Stimulated activated naive CD8-positive, alpha-beta T cell treated with anti-CD3 and anti-CD28 coated beads, Interleukin-15, amount 100 ng/mL, for 72 hours (primary cell): ENCODE measurements around the gene KLHL29.

ENCODE experiments used
- ATAC-seq: fragments of 150-1000 bp; cut with Tn5 transposase; 2 replicates; pipeline ENCODE4 v1.10.0; 2021; ENCODE audit warnings: mild to moderate bottlenecking, moderate library complexity
- DNase-seq, 2 donors: peaks; one replicate each; pipeline ENCODE4 v3.0.0; 2021 to 2022
- H3K27ac Mint-ChIP-seq, 2 donors: one replicate each; pipeline ENCODE4 v1.8.0; 2022; ENCODE audit warnings: mild to moderate bottlenecking in 2 of 2, mixed read lengths in 2 of 2, moderate library complexity in 2 of 2
- H3K27me3 Mint-ChIP-seq: one replicate; pipeline ENCODE4 v1.8.0; 2022; ENCODE audit warnings: mixed read lengths
- H3K4me1 Mint-ChIP-seq: one replicate; pipeline ENCODE4 v1.8.0; 2022; ENCODE audit warnings: mild to moderate bottlenecking, mixed read lengths
- H3K4me3 Mint-ChIP-seq, 2 donors: one replicate each; pipeline ENCODE4 v1.8.0; 2022; ENCODE audit warnings: mild to moderate bottlenecking in 2 of 2, mixed read lengths in 2 of 2, moderate library complexity in 1 of 2
- H3K9me3 Mint-ChIP-seq, 2 donors: one replicate each; pipeline ENCODE4 v1.8.0; 2022; ENCODE audit warnings: mixed read lengths in 2 of 2

The KLHL29 gene

GRCh38 chr2:23359631-23360567 lies 25.1 kb upstream of the KLHL29 start:
- Mint-ChIP-seq H3K4me3 (no peak overlapping the region), H3K27ac (peak overlapping the region in 1 of 2 donors; percentile 19), H3K4me1 (no peaks in the 10 kb centered on the region), H3K27me3 (peaks cover 58% of the 10 kb centered on the region), H3K9me3 (no peaks in the 10 kb centered on the region)
- no peak for ATAC-seq
- DNase-seq = no peak

GRCh38 chr2:23360571-23361125 lies 24.3 kb upstream of the KLHL29 start:
- DNase-seq = no peak
- no peak for ATAC-seq
- no peak overlapping the region for H3K4me3 Mint-ChIP-seq
- H3K4me1 Mint-ChIP-seq = no peaks in the 10 kb centered on the region
- H3K27ac Mint-ChIP-seq = no peak overlapping the region
- no peaks in the 10 kb centered on the region for H3K9me3 Mint-ChIP-seq
- peaks cover 61% of the 10 kb centered on the region for H3K27me3 Mint-ChIP-seq

GRCh38 chr2:23361152-23361551 lies 23.8 kb upstream of the KLHL29 start:
- Mint-ChIP-seq H3K4me1 (no peaks in the 10 kb centered on the region), H3K4me3 (no peak overlapping the region), H3K9me3 (no peaks in the 10 kb centered on the region), H3K27me3 (peaks cover 62% of the 10 kb centered on the region), H3K27ac (no peak overlapping the region)
- no peak for ATAC-seq
- DNase-seq = no peak

- peaks cover 54% of the 10 kb centered on the region for H3K27me3 Mint-ChIP-seq
- H3K9me3 Mint-ChIP-seq = no peaks in the 10 kb centered on the region
- H3K4me1 Mint-ChIP-seq = no peaks in the 10 kb centered on the region
- H3K27ac Mint-ChIP-seq = no peak overlapping the region
- DNase-seq = no peak
- no peak for ATAC-seq
- no peak overlapping the region for H3K4me3 Mint-ChIP-seq
Observed at GRCh38 chr2:23363268-23363667, 21.7 kb upstream of the KLHL29 start.

- peaks cover 54% of the 10 kb centered on the region for H3K27me3 Mint-ChIP-seq
- no peak for ATAC-seq
Observed at GRCh38 chr2:23363831-23364230, 21.1 kb upstream of the KLHL29 start.

GRCh38 chr2:23366720-23367119 lies 18.3 kb upstream of the KLHL29 start:
- Mint-ChIP-seq H3K4me3 (no peak overlapping the region), H3K27me3 (peaks cover 35% of the 10 kb centered on the region), H3K27ac (no peak overlapping the region), H3K9me3 (no peaks in the 10 kb centered on the region), H3K4me1 (no peaks in the 10 kb centered on the region)
- no peak for ATAC-seq
- DNase-seq = no peak

More at GRCh38 chr2:23363831-23364230, 21.1 kb upstream of the KLHL29 start:
- no peak overlapping the region for H3K4me3 Mint-ChIP-seq
- DNase-seq = no peak
- H3K9me3 Mint-ChIP-seq = no peaks in the 10 kb centered on the region
- H3K4me1 Mint-ChIP-seq = no peaks in the 10 kb centered on the region
- H3K27ac Mint-ChIP-seq = no peak overlapping the region

GRCh38 chr2:23367760-23368159 lies 17.2 kb upstream of the KLHL29 start:
- no peaks in the 10 kb centered on the region for H3K9me3 Mint-ChIP-seq
- H3K4me3 Mint-ChIP-seq = no peak overlapping the region
- H3K27ac Mint-ChIP-seq = no peak overlapping the region
- H3K27me3 Mint-ChIP-seq = peaks cover 27% of the 10 kb centered on the region
- ATAC-seq (no peak), DNase-seq (no peak)
- H3K4me1 Mint-ChIP-seq = no peaks in the 10 kb centered on the region

GRCh38 chr2:23373666-23374065 lies 11.3 kb upstream of the KLHL29 start:
- H3K27ac Mint-ChIP-seq = no peak overlapping the region
- ATAC-seq = no peak
- no peak overlapping the region for H3K4me3 Mint-ChIP-seq
- DNase-seq = no peak
- peaks cover 16% of the 10 kb centered on the region for H3K4me1 Mint-ChIP-seq
- H3K27me3 Mint-ChIP-seq = peaks cover 27% of the 10 kb centered on the region
- H3K9me3 Mint-ChIP-seq = no peaks in the 10 kb centered on the region

GRCh38 chr2:23375448-23375847 lies 9.5 kb upstream of the KLHL29 start:
- DNase-seq (no peak), ATAC-seq (peak; percentile 78)
- Mint-ChIP-seq H3K9me3 (no peaks in the 10 kb centered on the region), H3K4me3 (no peak overlapping the region), H3K27me3 (peaks cover 27% of the 10 kb centered on the region), H3K4me1 (peaks cover 21% of the 10 kb centered on the region), H3K27ac (no peak overlapping the region)

GRCh38 chr2:23376075-23376474 lies 8.9 kb upstream of the KLHL29 start:
- H3K9me3 Mint-ChIP-seq = no peaks in the 10 kb centered on the region
- peaks cover 27% of the 10 kb centered on the region for H3K27me3 Mint-ChIP-seq
- H3K27ac Mint-ChIP-seq = no peak overlapping the region
- H3K4me3 Mint-ChIP-seq = no peak overlapping the region
- ATAC-seq (no peak), DNase-seq (no peak)
- H3K4me1 Mint-ChIP-seq = peaks cover 27% of the 10 kb centered on the region

- ATAC-seq = no peak
- DNase-seq = no peak
- Mint-ChIP-seq H3K9me3 (no peaks in the 10 kb centered on the region), H3K27me3 (peaks cover 28% of the 10 kb centered on the region), H3K4me3 (no peak overlapping the region), H3K27ac (peak overlapping the region in 1 of 2 donors; percentile 50), H3K4me1 (peaks cover 34% of the 10 kb centered on the region)
Observed at GRCh38 chr2:23376972-23377371, 8.0 kb upstream of the KLHL29 start.

- Mint-ChIP-seq H3K9me3 (no peaks in the 10 kb centered on the region), H3K27ac (no peak overlapping the region), H3K4me1 (peaks cover 34% of the 10 kb centered on the region), H3K27me3 (peaks cover 36% of the 10 kb centered on the region), H3K4me3 (no peak overlapping the region)
- DNase-seq = no peak
- ATAC-seq = no peak
Observed at GRCh38 chr2:23377771-23378170, 7.2 kb upstream of the KLHL29 start.

GRCh38 chr2:23378496-23378895 lies 6.5 kb upstream of the KLHL29 start:
- no peak overlapping the region for H3K4me3 Mint-ChIP-seq
- no peak for DNase-seq
- no peak for ATAC-seq

GRCh38 chr2:23379220-23379695 lies 5.7 kb upstream of the KLHL29 start:
- H3K4me1 Mint-ChIP-seq = peaks cover 37% of the 10 kb centered on the region
- H3K9me3 Mint-ChIP-seq = no peaks in the 10 kb centered on the region

More at GRCh38 chr2:23378496-23378895, 6.5 kb upstream of the KLHL29 start:
- Mint-ChIP-seq H3K9me3 (no peaks in the 10 kb centered on the region), H3K4me1 (peaks cover 34% of the 10 kb centered on the region), H3K27me3 (peaks cover 43% of the 10 kb centered on the region), H3K27ac (no peak overlapping the region)

GRCh38 chr2:23380562-23381065 lies 4.4 kb upstream of the KLHL29 start:
- peaks cover 39% of the 10 kb centered on the region for H3K4me1 Mint-ChIP-seq
- no peaks in the 10 kb centered on the region for H3K9me3 Mint-ChIP-seq
- peaks cover 45% of the 10 kb centered on the region for H3K27me3 Mint-ChIP-seq
- ATAC-seq (peak; percentile 72), DNase-seq (peak; percentile 30 to 51)
- peak overlapping the region; percentile 51 to 66 for H3K4me3 Mint-ChIP-seq
- peak overlapping the region; percentile 94 to 97 for H3K27ac Mint-ChIP-seq

More at GRCh38 chr2:23379220-23379695, 5.7 kb upstream of the KLHL29 start:
- Mint-ChIP-seq H3K27me3 (peaks cover 50% of the 10 kb centered on the region), H3K4me3 (no peak overlapping the region), H3K27ac (no peak overlapping the region)
- DNase-seq (no peak), ATAC-seq (no peak)

GRCh38 chr2:23381084-23381483 lies 3.9 kb upstream of the KLHL29 start:
- peaks cover 44% of the 10 kb centered on the region for H3K27me3 Mint-ChIP-seq
- peaks cover 38% of the 10 kb centered on the region for H3K4me1 Mint-ChIP-seq
- DNase-seq (peak in 1 of 2 donors; percentile 28), ATAC-seq (peak; percentile 32)
- peak overlapping the region; percentile 94 to 97 for H3K27ac Mint-ChIP-seq
- peak overlapping the region; percentile 51 to 66 for H3K4me3 Mint-ChIP-seq
- H3K9me3 Mint-ChIP-seq = no peaks in the 10 kb centered on the region
